ENCODE results near the gene EGFR. TPM values are rescaled to one million over a fixed set of nuclear protein-coding genes. Genes with fewer than 3 reads are reported as not detected.

The EGFR gene
- total and polyA plus RNA-seq, 7 donors: 3.6 to 61.5 (median 35.6) TPM

GRCh38 chr7:55191926-55192692 lies 173.3 kb downstream of the EGFR start:
- intact Hi-C loops (cut with DNase I): loop anchor here (10.0 kb wide), 1 partner anchor 63 kb away; no protein-coding TSS in a partner anchor
- TF ChIP-seq POLR2AphosphoS5 (IDR thresholded peaks at IDR 0.05) (no peak), EP300 (IDR thresholded peaks at IDR 0.05) (no peak), POLR2A (IDR thresholded peaks at IDR 0.05) (no peak), CTCF (IDR thresholded peaks at IDR 0.05) (no peak)
- H3K4me1 ChIP-seq: no peaks in the 10 kb centered on the region
- 89% methylated on average over 17 of the region's 17 CpGs for WGBS, 2 donors
- peak; percentile 61 for DNase-seq
- H3K9me3 ChIP-seq: no peaks in the 10 kb centered on the region
- no peak overlapping the region for H3K4me3 ChIP-seq
- H3K27ac ChIP-seq: peak overlapping the region in 1 of 4 donors; percentile 34
- H3K27me3 ChIP-seq: no peaks in the 10 kb centered on the region
- peaks cover 3 to 44% (median 9%) of the 10 kb centered on the region in 4 donors for H3K36me3 ChIP-seq

- WGBS, 2 donors: 53 to 64% methylated on average over 7 of the region's 7 CpGs
- Histone ChIP-seq H3K4me1 (no peaks in the 10 kb centered on the region), H3K4me3 (no peak overlapping the region), H3K36me3 (peaks cover 3 to 41% (median 9%) of the 10 kb centered on the region in 4 donors), H3K9me3 (no peaks in the 10 kb centered on the region), H3K27me3 (no peaks in the 10 kb centered on the region), H3K27ac (peak overlapping the region in 1 of 4 donors; percentile 34)
- intact Hi-C loops (cut with DNase I): loop anchor here (10.0 kb wide), 1 partner anchor 62 kb away; no protein-coding TSS in a partner anchor
- TF ChIP-seq CTCF (IDR thresholded peaks at IDR 0.05): no peak
- TF ChIP-seq POLR2A (IDR thresholded peaks at IDR 0.05): no peak
- no peak for TF ChIP-seq EP300 (IDR thresholded peaks at IDR 0.05)
- TF ChIP-seq POLR2AphosphoS5 (IDR thresholded peaks at IDR 0.05): no peak
- no peak for DNase-seq
These were observed 173.9 kb downstream of the EGFR start for GRCh38 chr7:55192723-55193122.

GRCh38 chr7:55193245-55193644 lies 174.4 kb downstream of the EGFR start:
- Histone ChIP-seq H3K4me1 (no peaks in the 10 kb centered on the region), H3K27me3 (no peaks in the 10 kb centered on the region), H3K4me3 (no peak overlapping the region), H3K36me3 (peaks cover 3 to 41% (median 9%) of the 10 kb centered on the region in 4 donors), H3K27ac (peak overlapping the region in 1 of 4 donors; percentile 28), H3K9me3 (no peaks in the 10 kb centered on the region)
- 89 to 91% methylated on average over 9 of the region's 9 CpGs for WGBS, 2 donors
- DNase-seq: no peak
- TF ChIP-seq EP300 (IDR thresholded peaks at IDR 0.05): no peak
- TF ChIP-seq POLR2A (IDR thresholded peaks at IDR 0.05): no peak
- no peak for TF ChIP-seq POLR2AphosphoS5 (IDR thresholded peaks at IDR 0.05)
- TF ChIP-seq CTCF (IDR thresholded peaks at IDR 0.05): no peak
- intact Hi-C loops (cut with DNase I): loop anchor here (10.0 kb wide), 1 partner anchor 62 kb away; no protein-coding TSS in a partner anchor

- H3K4me1 ChIP-seq: peaks cover 0 to 9% (median 2%) of the 10 kb centered on the region in 4 donors
- intact Hi-C loops (cut with DNase I): loop anchor here (10.0 kb wide), 1 partner anchor 60 kb away; no protein-coding TSS in a partner anchor
- no peaks in the 10 kb centered on the region for H3K27me3 ChIP-seq
- peaks cover 7 to 52% (median 12%) of the 10 kb centered on the region in 4 donors for H3K36me3 ChIP-seq
- no peak overlapping the region for H3K4me3 ChIP-seq
- 92 to 94% methylated on average over 6 of the region's 6 CpGs for WGBS, 2 donors
- no peak for DNase-seq
- no peaks in the 10 kb centered on the region for H3K9me3 ChIP-seq
- TF ChIP-seq CTCF (IDR thresholded peaks at IDR 0.05): no peak
- no peak for TF ChIP-seq POLR2A (IDR thresholded peaks at IDR 0.05)
- no peak for TF ChIP-seq EP300 (IDR thresholded peaks at IDR 0.05)
- TF ChIP-seq POLR2AphosphoS5 (IDR thresholded peaks at IDR 0.05): no peak
- H3K27ac ChIP-seq: no peak overlapping the region
These were observed 175.7 kb downstream of the EGFR start for GRCh38 chr7:55194522-55194921.

Measured in sigmoid colon (tissue), 7 donors.